NCI-H510A treated with DMSO at 0.1 percent for 48 hours (cell line): Measurements from ENCODE around the gene OGT.
"Not testable (repeated sequence)": the region's sequence is repeated elsewhere in the genome, so short reads cannot be mapped to it uniquely, and the experiment has no call there.

Experiments
- DNase-seq: peaks from one replicate; lab custom pipeline; 2025; lab: John Stamatoyannopoulos, UW

Gene OGT

DNA sequence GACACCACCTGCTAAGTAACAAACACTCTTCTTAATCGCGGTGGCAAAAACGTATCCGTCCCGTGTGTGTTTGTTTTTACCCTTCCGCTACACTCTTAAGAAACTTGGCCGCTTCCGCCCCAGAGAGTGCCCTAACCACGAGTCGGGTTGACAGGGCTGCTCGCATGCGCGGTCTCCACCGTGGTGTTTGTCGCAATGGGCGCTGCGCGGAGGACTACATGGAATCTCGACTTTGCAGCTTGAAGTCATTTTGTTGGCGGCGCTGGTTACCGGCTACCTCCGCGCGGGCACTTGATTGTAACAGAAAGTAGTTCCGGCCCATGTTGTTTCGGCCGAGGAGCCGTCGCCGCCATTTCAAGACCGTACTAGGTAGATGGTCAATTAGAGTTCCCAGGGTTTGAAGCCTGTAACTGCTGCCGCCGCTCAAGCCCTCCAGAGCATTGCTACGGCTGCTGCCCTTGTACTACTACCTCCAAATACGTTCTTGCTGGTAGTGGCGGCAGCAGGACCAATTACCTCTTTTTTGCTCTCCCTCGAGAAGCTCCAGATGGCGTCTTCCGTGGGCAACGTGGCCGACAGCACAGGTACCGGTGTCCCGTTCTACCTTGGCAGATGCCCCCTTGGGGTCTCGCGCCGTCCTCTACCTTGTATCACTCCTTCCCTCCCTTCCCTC lies at the start of gene OGT:
OGT (plus strand) TSS at position 352 of the 673 bp plus-strand sequence; CDS start at position 548, 196 bp downstream.
- peak; percentile 88 for DNase-seq

- no peak for DNase-seq
Measured at GRCh38 chrX:71487814-71488213, 45.1 kb upstream of the OGT start.

GRCh38 chrX:71489540-71489939 lies 43.4 kb upstream of the OGT start:
- no peak for DNase-seq

DNA sequence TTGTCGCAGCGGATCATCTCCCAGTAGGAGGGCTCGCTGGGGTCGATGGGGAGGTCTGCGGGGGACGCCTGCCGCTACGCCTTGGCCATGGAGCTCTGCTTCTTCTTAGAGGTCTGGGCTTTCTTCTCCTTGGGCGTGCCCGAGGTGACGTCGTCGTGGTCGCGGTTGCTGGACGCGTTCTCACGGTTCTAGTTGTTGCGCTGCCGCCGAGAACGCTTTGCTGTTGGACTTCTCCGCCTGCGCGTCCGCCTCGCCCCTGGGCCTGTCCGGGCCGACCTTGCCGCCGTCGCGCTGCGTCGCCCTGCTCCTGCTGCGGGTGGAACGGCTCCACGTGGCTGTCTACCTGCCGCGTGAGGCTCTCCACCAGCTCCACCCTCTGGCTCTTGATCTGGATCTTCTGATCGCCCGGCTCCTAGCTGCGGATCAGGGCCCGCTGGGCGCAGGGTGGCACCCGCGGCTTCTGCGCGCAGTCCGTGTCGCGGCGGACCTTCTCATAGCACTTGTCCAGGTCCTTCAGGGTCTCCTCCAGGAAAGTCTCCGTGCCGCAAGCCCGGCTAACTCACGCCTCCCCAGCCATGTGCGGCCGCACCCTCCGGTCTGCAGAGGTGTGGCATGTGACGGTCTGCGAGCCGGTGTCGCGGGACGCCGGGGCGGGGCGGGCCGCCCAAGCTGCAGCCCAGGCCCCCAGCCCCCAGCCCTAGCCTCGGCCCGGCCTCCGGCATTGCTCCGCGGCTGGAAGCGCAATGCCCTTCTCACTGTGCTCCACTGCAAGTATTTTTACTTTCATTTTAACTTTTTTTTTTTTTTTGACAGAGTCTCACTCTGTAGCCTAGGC lies 40.5 kb upstream of the OGT start:
- DNase-seq = peak; percentile 16

GRCh38 chrX:71493111-71493613 lies 39.7 kb upstream of the OGT start:
- no peak for DNase-seq

- not testable (repeated sequence) for DNase-seq
Measured at GRCh38 chrX:71495979-71496378, 36.9 kb upstream of the OGT start.

GRCh38 chrX:71496476-71496875 lies 36.4 kb upstream of the OGT start:
- DNase-seq = no peak

DNA sequence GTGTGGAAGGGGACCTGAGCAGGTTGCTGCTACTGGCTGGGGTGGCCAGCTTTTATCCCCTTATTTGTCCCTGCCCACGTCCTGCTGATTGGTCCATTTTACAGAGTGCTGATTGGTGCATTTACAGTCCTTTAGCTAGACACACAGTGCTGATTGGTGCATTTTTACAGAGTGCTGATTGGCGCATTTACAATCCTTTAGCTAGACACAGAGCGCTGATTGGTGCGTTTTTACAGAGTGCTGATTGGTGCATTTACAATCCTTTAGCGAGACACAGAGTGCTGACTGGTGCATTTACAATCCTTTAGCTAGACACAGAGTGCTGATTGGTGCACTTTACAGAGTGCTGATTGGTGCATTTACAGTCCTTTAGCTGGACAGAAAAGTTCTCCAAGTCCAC lies 30.8 kb upstream of the OGT start:
- not testable (repeated sequence) for DNase-seq

DNA sequence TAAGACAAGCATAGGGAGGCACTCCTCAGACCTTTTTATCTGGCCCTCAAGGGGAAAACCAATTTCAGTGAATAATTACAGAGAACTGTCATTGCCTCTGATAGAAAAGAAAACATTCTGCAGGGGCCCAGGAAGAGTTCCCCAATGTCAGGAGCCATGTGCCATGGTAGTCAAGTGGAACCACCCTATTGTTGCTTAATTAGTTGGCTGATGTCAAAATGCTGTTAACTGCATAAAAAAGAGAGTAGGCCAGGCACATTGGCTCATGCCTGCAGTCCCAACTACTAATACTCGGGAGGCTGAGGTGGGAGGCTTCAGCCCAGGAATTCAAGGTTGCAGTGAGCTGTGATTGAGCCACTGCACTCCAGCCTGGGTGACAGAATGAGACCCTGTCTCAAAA lies 28.6 kb upstream of the OGT start:
- DNase-seq = no peak

DNA sequence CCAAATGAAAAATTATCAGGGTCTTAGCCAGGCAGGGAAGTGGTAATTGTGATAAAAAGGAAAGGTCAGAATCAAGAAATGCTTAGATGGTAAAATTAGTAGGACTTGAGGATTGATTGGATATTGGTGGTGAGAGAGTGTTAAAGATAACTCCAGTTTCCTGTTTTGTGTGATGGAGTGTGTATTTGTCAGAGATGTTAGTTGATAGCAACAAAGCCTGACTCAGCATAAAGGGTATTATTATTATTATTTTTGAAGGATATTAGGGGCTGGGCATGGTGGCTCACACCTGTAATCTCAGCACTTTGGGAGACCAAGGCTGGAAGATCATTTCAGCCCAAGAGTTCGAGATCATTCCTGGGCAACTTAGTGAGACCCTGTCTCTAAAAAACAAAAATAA lies 23.6 kb upstream of the OGT start:
- no peak for DNase-seq

DNA sequence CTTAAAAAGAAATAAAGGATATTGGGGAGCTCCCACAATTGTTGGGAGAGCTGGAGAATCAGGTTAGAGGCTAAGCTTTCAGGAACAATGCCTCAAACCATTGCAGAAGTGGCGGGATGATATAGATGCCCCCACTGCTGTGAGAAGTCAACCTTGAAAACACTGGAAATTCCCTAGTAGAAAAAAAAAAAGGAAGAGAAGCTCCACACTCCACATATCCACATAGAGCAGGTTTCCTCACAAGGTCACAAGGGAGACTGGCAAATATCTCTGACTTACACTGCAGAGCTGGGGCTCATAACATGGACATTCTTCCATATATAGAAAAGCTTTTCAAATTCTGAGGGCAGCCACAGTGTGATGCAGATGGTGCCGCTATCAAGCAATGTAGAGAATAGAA lies 22.7 kb upstream of the OGT start:
- no peak for DNase-seq

- DNase-seq = not testable (repeated sequence)
Measured at GRCh38 chrX:71513731-71514130, 19.2 kb upstream of the OGT start.

GRCh38 chrX:71514367-71515037 lies 18.4 kb upstream of the OGT start:
- no peak for DNase-seq

- DNase-seq = no peak
Measured at GRCh38 chrX:71515038-71515396, 17.9 kb upstream of the OGT start.

GRCh38 chrX:71525316-71525715 lies 7.6 kb upstream of the OGT start:
- no peak for DNase-seq

- DNase-seq = peak; percentile 8
Measured at GRCh38 chrX:71532078-71532752, 689 bp upstream of the OGT start.

- DNase-seq = no peak
Measured at GRCh38 chrX:71533516-71533850, 579 bp downstream of the OGT start.

DNA sequence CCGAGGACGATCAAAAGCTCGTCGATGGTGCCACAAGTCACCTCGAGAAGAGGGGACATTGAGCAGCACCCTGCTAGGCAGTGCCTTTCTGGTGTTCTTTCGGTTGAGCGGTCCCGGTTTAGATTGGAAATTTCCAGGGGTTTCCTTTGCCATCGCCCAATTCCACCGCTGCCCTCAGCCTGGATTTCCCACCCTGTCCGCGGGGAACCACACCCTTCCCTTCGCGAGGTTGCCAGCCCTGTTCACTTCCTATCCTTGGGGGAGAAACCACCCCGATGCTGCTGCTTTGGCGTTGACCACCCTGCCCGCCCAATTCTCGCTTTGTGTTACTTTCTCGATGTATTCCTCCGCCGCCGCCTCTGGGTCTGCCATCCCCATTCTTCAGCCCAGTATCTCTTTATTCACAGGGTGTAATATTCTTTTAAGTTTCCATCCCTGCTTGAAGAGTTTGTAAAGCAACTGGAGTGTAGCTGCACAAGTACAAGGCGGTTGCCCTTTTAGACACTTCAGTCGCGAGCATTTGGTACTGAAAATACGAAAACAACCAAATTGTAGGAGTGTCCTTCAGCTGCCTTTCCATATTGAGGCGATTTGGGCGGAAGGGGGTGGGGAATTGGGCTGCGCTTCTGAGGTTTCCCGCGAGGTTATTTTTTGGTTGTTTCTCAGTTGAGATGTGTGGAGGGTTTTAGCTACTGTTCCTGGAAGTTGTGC lies 1.1 kb downstream of the OGT start:
- DNase-seq = peak; percentile 60

DNA sequence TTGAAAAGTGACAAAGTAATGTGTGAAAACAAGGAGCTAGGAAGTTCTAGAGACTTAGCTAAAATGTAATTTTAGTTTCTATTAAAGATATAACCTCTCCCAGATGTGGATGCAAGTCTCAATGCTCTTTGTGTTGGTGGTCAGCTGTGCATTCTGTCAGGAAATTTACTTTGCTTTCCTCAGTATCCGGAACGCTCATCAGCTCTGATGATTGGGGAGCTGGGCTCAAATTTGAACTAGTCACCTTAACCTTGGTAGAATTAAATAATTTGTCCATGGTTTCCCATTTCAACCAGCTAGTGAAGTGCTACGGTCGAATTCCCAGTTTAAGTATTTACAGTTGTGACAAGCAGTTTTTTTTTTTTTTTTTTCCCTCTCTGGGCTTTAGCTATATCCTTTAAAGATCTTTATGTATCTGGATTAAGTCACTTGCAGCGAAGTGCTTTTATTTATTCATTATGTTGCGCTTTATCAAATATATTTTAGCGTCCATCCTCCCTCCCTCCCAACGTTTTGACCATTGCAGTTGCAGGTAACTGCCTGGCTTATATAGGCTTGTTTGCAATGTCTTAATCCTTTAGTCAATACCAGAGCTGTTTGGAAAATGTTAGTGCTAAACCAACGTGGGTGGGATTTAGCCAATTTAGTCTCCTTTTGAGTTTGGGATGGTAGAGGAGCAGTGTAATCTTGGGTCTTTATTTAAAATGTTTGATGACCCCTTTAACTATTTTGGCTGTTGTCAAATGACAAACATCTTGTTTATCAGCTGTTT lies 2.1 kb downstream of the OGT start:
- DNase-seq = no peak

GRCh38 chrX:71536285-71536684 lies 3.4 kb downstream of the OGT start:
- DNase-seq = peak; percentile 9

DNA sequence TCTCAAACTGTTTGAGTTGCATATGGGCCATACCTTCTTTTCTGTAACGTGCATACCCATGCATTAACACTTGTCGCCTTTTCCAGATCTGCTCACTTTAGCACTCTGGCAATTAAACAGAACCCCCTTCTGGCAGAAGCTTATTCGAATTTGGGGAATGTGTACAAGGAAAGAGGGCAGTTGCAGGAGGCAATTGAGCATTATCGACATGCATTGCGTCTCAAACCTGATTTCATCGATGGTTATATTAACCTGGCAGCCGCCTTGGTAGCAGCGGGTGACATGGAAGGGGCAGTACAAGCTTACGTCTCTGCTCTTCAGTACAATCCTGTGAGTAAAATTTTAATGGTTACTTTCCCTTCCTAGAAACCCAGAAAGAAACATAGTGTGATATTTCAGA lies 4.8 kb downstream of the OGT start:
- no peak for DNase-seq
